Measurements from ENCODE around the gene KIAA0513. TPM values are rescaled to one million over a fixed set of nuclear protein-coding genes. Genes with fewer than 3 reads are reported as not detected.

The KIAA0513 gene
- total and polyA plus RNA-seq, 9 donors, result 2.8 to 12.8 (median 7.1) TPM

- Histone ChIP-seq H3K4me3 (no peak overlapping the region), H3K4me1 (ENCODE audit: insufficient read depth) (no peaks in the 10 kb centered on the region), H3K27me3 (no peaks in the 10 kb centered on the region), H3K36me3 (no peaks in the 10 kb centered on the region), H3K27ac (no peak overlapping the region), H3K9me3 (no peaks in the 10 kb centered on the region)
- intact Hi-C loops (cut with DNase I), result no loop called here
- WGBS, 3 donors, result 71 to 78% (median 75%) methylated on average over 6 of the region's 6 CpGs
- DNase-seq, result no peak
- TF ChIP-seq CTCF (IDR thresholded peaks at IDR 0.05) (no peak), POLR2A (IDR thresholded peaks at IDR 0.05) (no peak), EP300 (IDR thresholded peaks at IDR 0.05) (no peak)
Measured at GRCh38 chr16:85040685-85041084, 13.1 kb downstream of the KIAA0513 start.

- H3K27ac ChIP-seq, result no peak overlapping the region
- H3K9me3 ChIP-seq, result no peaks in the 10 kb centered on the region
- H3K27me3 ChIP-seq, result no peaks in the 10 kb centered on the region
- no peak overlapping the region for H3K4me3 ChIP-seq
- 85 to 87% (median 85%) methylated on average over 27 of the region's 27 CpGs for WGBS, 3 donors
- H3K4me1 ChIP-seq (ENCODE audit: insufficient read depth), result no peaks in the 10 kb centered on the region
- TF ChIP-seq EP300 (IDR thresholded peaks at IDR 0.05), result no peak
- no peak for TF ChIP-seq POLR2A (IDR thresholded peaks at IDR 0.05)
- no peak for TF ChIP-seq CTCF (IDR thresholded peaks at IDR 0.05)
- no peak for DNase-seq
- intact Hi-C loops (cut with DNase I), result no loop called here
- H3K36me3 ChIP-seq, result no peaks in the 10 kb centered on the region
Measured at GRCh38 chr16:85041219-85042166, 13.9 kb downstream of the KIAA0513 start.

- Histone ChIP-seq H3K36me3 (no peaks in the 10 kb centered on the region), H3K9me3 (no peaks in the 10 kb centered on the region), H3K4me1 (ENCODE audit: insufficient read depth) (no peaks in the 10 kb centered on the region), H3K27me3 (no peaks in the 10 kb centered on the region), H3K4me3 (no peak overlapping the region), H3K27ac (no peak overlapping the region)
- intact Hi-C loops (cut with DNase I), result no loop called here
- DNase-seq, result no peak
- TF ChIP-seq EP300 (IDR thresholded peaks at IDR 0.05) (no peak), POLR2A (IDR thresholded peaks at IDR 0.05) (no peak), CTCF (IDR thresholded peaks at IDR 0.05) (no peak)
- 71 to 82% (median 77%) methylated on average over 6 of the region's 6 CpGs for WGBS, 3 donors
Measured at GRCh38 chr16:85042167-85042526, 14.6 kb downstream of the KIAA0513 start.

GRCh38 chr16:85042606-85043005 lies 15.0 kb downstream of the KIAA0513 start:
- Histone ChIP-seq H3K36me3 (no peaks in the 10 kb centered on the region), H3K4me1 (ENCODE audit: insufficient read depth) (no peaks in the 10 kb centered on the region), H3K27ac (no peak overlapping the region), H3K9me3 (no peaks in the 10 kb centered on the region), H3K27me3 (no peaks in the 10 kb centered on the region), H3K4me3 (no peak overlapping the region)
- intact Hi-C loops (cut with DNase I), result no loop called here
- TF ChIP-seq EP300 (IDR thresholded peaks at IDR 0.05) (no peak), CTCF (IDR thresholded peaks at IDR 0.05) (no peak), POLR2A (IDR thresholded peaks at IDR 0.05) (no peak)
- DNase-seq, result no peak
- 88 to 92% (median 90%) methylated on average over 6 of the region's 6 CpGs for WGBS, 3 donors
